Activated CD4-positive, CD25-positive, alpha-beta regulatory T cell treated with anti-CD3 and anti-CD28 coated beads, Interleukin-2, amount 50 U/mL, for 24 hours (primary cell): Measurements from ENCODE around the gene WDR37.
"Not testable (repeated sequence)": the region's sequence is repeated elsewhere in the genome, so short reads cannot be mapped to it uniquely, and the experiment has no call there.

Source experiments
- ATAC-seq, 2 donors: fragments of 150-1000 bp; cut with Tn5 transposase; one replicate each; pipeline ENCODE4 v1.10.0; 2021; ENCODE audit warnings: mild to moderate bottlenecking in 1 of 2, moderate library complexity in 1 of 2

The WDR37 gene

GRCh38 chr10:1109795-1110673 lies 53.8 kb downstream of the WDR37 start:
- ATAC-seq = peak; percentile 93 to 94

GRCh38 chr10:1110674-1111119 lies 54.5 kb downstream of the WDR37 start:
- no peak for ATAC-seq

GRCh38 chr10:1114315-1114714 lies 58.1 kb downstream of the WDR37 start:
- ATAC-seq = no peak

GRCh38 chr10:1114719-1115606 lies 58.8 kb downstream of the WDR37 start:
- ATAC-seq = no peak

- ATAC-seq = no peak
Observed at GRCh38 chr10:1115607-1115955, 59.4 kb downstream of the WDR37 start.

- no peak for ATAC-seq
Observed at GRCh38 chr10:1116051-1116450, 59.9 kb downstream of the WDR37 start.

GRCh38 chr10:1116696-1117280 lies 60.6 kb downstream of the WDR37 start:
- ATAC-seq = no peak

- no peak for ATAC-seq
Observed at GRCh38 chr10:1117651-1118050, 61.5 kb downstream of the WDR37 start.

- ATAC-seq = not testable (repeated sequence)
Observed at GRCh38 chr10:1118318-1118717, 62.1 kb downstream of the WDR37 start.

GRCh38 chr10:1119027-1119426 lies 62.8 kb downstream of the WDR37 start:
- no peak for ATAC-seq

- ATAC-seq = no peak
Observed at GRCh38 chr10:1119501-1119900, 63.3 kb downstream of the WDR37 start.

GRCh38 chr10:1120306-1120705 lies 64.1 kb downstream of the WDR37 start:
- ATAC-seq = no peak

GRCh38 chr10:1120801-1121211 lies 64.6 kb downstream of the WDR37 start:
- ATAC-seq = no peak

- no peak for ATAC-seq
Observed at GRCh38 chr10:1121271-1121970, 65.2 kb downstream of the WDR37 start.

- no peak for ATAC-seq
Observed at GRCh38 chr10:1122349-1122748, 66.2 kb downstream of the WDR37 start.

- ATAC-seq = peak in 1 of 2 donors; percentile 33
Observed at GRCh38 chr10:1123198-1123597, 67.0 kb downstream of the WDR37 start.

GRCh38 chr10:1123972-1124371 lies 67.8 kb downstream of the WDR37 start:
- no peak for ATAC-seq

- no peak for ATAC-seq
Observed at GRCh38 chr10:1124796-1125195, 68.6 kb downstream of the WDR37 start.

GRCh38 chr10:1126461-1126860 lies 70.3 kb downstream of the WDR37 start:
- no peak for ATAC-seq

- ATAC-seq = no peak
Observed at GRCh38 chr10:1127629-1128028, 71.4 kb downstream of the WDR37 start.

- ATAC-seq = no peak
Observed at GRCh38 chr10:1128115-1128514, 71.9 kb downstream of the WDR37 start.

GRCh38 chr10:1128649-1129048 lies 72.5 kb downstream of the WDR37 start:
- ATAC-seq = no peak

- no peak for ATAC-seq
Observed at GRCh38 chr10:1130226-1130625, 74.0 kb downstream of the WDR37 start.
